Natural killer cell treated with Interleukin-12 subunit alpha and Interleukin-12 subunit beta and Interleukin-15 and Interleukin-18, amount 100 ng/mL, for 72 hours (primary cell): ENCODE data around the gene CHMP6. TPM values are rescaled to one million over a fixed set of nuclear protein-coding genes. Genes with fewer than 3 reads are reported as not detected.

ENCODE experiments used
- ATAC-seq, 2 donors: fragments of 150-1000 bp; cut with Tn5 transposase in 1 of 2; sonication (Bioruptor Pico), chemical (Tn5 transposase) in 1 of 2; 2 replicates each; pipeline ENCODE4 v1.10.0; 2021
- DNase-seq: peaks from one replicate; pipeline ENCODE4 v3.0.0; 2022; ENCODE audit warnings: low spot score
- H3K27ac Mint-ChIP-seq, 2 donors: 1 replicate in 1 of 2; 2 replicates in 1 of 2; pipeline ENCODE4 v1.8.0; 2022; ENCODE audit warnings: mixed read lengths in 2 of 2, mild to moderate bottlenecking in 1 of 2, moderate library complexity in 1 of 2
- H3K27me3 Mint-ChIP-seq, 2 donors: 1 replicate in 1 of 2; 2 replicates in 1 of 2; pipeline ENCODE4 v1.8.0; 2022; ENCODE audit warnings: mixed read lengths in 2 of 2
- H3K36me3 Mint-ChIP-seq: one replicate; pipeline ENCODE4 v1.8.0; 2022; ENCODE audit warnings: mixed read lengths
- H3K4me1 Mint-ChIP-seq, 2 donors: 1 replicate in 1 of 2; 2 replicates in 1 of 2; pipeline ENCODE4 v1.8.0; 2022; ENCODE audit warnings: low read depth in 2 of 2, mixed read lengths in 2 of 2, mild to moderate bottlenecking in 1 of 2
- H3K4me3 Mint-ChIP-seq: one replicate; pipeline ENCODE4 v1.8.0; 2022; ENCODE audit warnings: mixed read lengths
- H3K9me3 Mint-ChIP-seq: 2 replicates; pipeline ENCODE4 v1.8.0; 2022; ENCODE audit warnings: mixed read lengths
- total RNA-seq, 2 donors: library from RNA; stranded (reverse); gene quantifications; one replicate each; pipeline ENCODE4 v1.2.3, GENCODE V29; 2022

Gene CHMP6
- total RNA-seq, 2 donors from 2014 or later = 33.1 to 43.7 TPM

DNA sequence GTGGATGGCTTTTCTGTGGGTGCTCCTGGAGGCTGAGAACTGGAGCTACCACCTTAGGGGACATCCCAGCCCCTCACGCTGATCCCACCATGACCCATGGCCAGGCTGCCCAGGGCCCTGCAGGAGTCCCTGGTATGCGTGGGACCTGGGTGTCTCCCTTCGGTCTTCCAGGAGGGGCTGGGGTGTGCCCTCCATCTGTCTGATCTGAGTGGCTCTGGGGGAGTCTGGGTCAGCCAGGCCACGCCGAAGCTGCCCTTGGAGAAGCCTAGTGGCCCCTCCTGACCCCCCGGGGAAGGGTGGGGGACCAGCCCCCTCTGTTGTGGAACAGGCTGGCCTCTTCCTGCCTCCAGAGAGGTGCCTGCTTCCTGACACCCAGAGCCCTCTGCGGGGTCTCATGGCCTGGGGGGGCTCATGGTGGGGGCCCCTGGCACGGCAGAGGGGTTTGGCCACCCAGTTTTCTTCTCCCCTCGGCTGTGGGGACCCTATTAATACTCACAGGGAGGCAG lies 54.0 kb downstream of the CHMP6 start:
- H3K27me3 Mint-ChIP-seq = no peaks in the 10 kb centered on the region
- H3K27ac Mint-ChIP-seq = no peak overlapping the region
- no peak overlapping the region for H3K4me3 Mint-ChIP-seq
- H3K9me3 Mint-ChIP-seq = no peaks in the 10 kb centered on the region
- DNase-seq = no peak
- no peak for ATAC-seq
- no peaks in the 10 kb centered on the region for H3K36me3 Mint-ChIP-seq
- peaks cover 5 to 21% of the 10 kb centered on the region in 2 donors for H3K4me1 Mint-ChIP-seq

DNA sequence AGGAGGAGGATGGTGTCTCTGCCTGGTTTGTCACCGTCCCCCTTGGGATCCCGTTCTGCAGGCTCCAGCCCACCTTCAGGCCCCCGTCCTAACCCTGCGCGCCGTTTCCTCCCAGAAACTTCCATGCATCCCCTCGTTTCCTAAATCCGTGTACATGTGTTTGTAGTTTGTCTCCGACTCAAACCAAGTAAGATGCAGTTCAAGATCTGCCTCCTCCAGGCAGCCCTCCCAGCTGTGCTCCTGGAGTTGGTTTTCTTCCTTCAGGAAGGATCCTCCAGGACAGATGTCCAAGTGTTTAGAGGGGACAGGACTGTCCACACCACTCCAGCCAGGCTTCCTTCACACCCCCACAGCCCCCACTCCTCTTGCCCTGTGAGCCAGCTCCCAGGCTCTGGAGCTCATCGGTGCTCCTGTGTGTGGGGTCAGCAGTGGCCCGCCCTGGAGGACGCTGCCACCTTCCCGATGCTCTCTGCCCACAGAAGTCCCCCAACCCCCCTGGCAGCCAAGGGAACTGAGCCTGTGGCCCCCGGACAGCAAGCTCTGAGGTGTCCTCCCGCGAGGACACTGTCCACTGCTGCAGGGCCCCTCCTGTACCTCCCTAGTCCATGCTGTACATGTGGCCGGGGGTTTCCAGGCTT lies 54.6 kb downstream of the CHMP6 start:
- DNase-seq (no peak), ATAC-seq (no peak)
- Mint-ChIP-seq H3K36me3 (no peaks in the 10 kb centered on the region), H3K9me3 (no peaks in the 10 kb centered on the region), H3K27ac (no peak overlapping the region), H3K27me3 (no peaks in the 10 kb centered on the region), H3K4me1 (peaks cover 5 to 21% of the 10 kb centered on the region in 2 donors), H3K4me3 (no peak overlapping the region)

DNA sequence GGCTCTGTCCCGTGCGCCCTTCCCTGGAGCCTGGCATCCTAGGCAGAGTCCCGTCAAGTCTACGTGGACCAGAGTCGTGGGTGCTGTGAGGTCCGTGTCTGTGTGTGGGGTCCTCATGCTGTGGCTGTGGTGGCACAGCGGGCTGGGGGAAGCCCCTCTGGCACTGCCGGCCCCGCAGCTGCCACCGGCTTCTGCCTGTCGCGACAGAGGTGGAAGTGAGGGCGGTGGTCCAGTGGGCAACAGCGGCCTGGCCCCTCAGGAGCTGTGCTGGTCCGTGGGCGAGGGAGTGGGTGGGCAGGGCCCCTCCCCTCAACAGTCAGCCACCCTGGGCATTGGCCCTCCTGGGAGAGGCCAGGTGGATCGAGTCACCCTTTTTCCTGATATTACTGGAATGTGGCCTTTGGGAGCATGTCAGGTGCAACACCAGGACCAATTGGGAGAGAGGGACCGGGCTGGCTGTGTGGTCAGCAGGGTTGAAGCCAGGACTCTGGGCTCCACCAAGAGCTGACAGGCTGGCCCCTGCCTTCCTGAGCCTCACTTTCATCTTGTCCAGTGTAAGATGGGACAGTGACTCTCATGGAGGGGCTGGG lies 55.2 kb downstream of the CHMP6 start:
- ATAC-seq = no peak
- H3K36me3 Mint-ChIP-seq = no peaks in the 10 kb centered on the region

DNA sequence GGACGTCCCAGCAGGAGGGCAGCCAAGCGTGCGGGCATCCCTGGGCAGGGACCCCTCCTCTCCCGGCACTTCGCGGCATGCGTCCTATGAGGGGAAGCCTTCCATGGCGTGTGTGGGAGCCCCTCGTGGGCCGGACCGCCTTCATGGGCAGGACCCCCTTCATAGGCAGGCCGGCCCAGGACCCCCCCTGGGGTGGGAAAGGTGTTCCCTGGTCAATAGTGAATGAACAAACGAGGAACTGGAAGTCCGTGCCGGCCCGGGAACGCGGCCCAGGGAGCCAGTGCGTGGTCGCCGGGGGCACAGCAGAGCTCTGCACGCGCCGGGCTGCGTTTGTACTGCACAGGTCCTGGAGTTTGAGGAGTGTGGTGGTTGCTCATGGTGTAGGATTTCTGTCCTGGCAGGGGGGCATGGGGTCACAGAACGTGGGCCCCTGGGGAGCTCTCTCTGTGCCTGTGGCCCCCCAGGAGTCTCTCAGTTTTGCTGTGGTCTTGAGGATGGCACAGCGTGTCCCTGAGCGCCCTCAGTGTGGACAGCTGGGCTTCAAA lies 57.3 kb downstream of the CHMP6 start:
- Mint-ChIP-seq H3K4me3 (peak overlapping the region; percentile 70), H3K36me3 (no peaks in the 10 kb centered on the region), H3K4me1 (peaks cover 5 to 21% of the 10 kb centered on the region in 2 donors), H3K9me3 (no peaks in the 10 kb centered on the region), H3K27ac (no peak overlapping the region), H3K27me3 (no peaks in the 10 kb centered on the region)
- DNase-seq (no peak), ATAC-seq (no peak)

More for the DNA sequence above, 55.2 kb downstream of the CHMP6 start:
- Mint-ChIP-seq H3K4me1 (peaks cover 5 to 21% of the 10 kb centered on the region in 2 donors), H3K27me3 (no peaks in the 10 kb centered on the region), H3K4me3 (no peak overlapping the region), H3K9me3 (no peaks in the 10 kb centered on the region), H3K27ac (no peak overlapping the region)
- no peak for DNase-seq

DNA sequence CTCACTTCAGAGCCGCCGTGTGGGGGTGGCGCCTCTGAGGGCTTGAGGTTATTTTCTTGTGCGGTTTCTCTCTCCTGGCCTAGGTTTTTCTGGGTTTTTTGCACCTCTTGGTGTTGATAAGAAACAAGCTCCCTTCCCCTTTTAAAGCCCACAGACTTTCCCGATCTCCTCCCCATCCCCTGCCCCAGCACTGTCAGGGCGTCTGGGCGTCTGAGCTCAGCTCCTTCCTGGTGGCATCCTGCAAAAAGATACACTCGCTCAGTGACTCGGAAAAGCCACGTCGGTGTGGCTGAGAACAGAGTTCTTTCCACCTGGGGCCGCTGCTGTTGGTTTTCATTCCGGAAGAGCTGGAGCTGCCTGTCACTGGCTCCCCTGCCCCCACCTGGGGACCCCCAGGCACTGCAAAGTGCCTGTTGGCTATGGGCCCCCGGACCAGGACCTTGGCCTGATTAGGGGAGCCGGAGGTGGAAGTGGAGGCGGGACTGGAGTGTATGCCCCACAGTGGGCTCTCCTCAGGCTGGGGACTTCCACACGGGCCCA lies 57.8 kb downstream of the CHMP6 start:
- peak overlapping the region; percentile 70 for H3K4me3 Mint-ChIP-seq
- DNase-seq = no peak

More for the DNA sequence above, 57.8 kb downstream of the CHMP6 start:
- H3K36me3 Mint-ChIP-seq = no peaks in the 10 kb centered on the region
- peak; percentile 22 to 52 for ATAC-seq
- no peaks in the 10 kb centered on the region for H3K9me3 Mint-ChIP-seq
- H3K4me1 Mint-ChIP-seq = peaks cover 5 to 21% of the 10 kb centered on the region in 2 donors
- no peaks in the 10 kb centered on the region for H3K27me3 Mint-ChIP-seq
- no peak overlapping the region for H3K27ac Mint-ChIP-seq

Other genes with a start within 250 kb of the CHMP6 start
- 1 to 10 TPM; 7.3 to 9.6 TPM for gene BAIAP2, start 43.3 kb downstream of the CHMP6 start, total RNA-seq
- not detected for gene PVALEF, start 173.7 kb downstream of the CHMP6 start, total RNA-seq
- 1 to 10 TPM; 1.8 to 7.6 TPM for gene AATK, start 174.4 kb downstream of the CHMP6 start, total RNA-seq
- 10 to 100 TPM in 1 of 2 donors, 1 to 10 TPM in 1; 7.8 to 14.5 TPM for gene CEP131, start 231.1 kb downstream of the CHMP6 start, total RNA-seq
- 10 to 100 TPM; 47.9 to 61.7 TPM for gene TEPSIN, start 247.2 kb downstream of the CHMP6 start, total RNA-seq
- gene NDUFAF8, start 247.5 kb downstream of the CHMP6 start, total RNA-seq = 100 to 1,000 TPM in 1 of 2 donors, 10 to 100 TPM in 1; 58.1 to 107 TPM